ENCODE data around the gene UBALD1. TPM values are rescaled to one million over a fixed set of nuclear protein-coding genes. Genes with fewer than 3 reads are reported as not detected.
A peak's percentile ranks its signal among the peaks of the same experiment; 100 is the strongest.

Gene UBALD1
- total and polyA plus RNA-seq, 10 donors: 10.0 to 33.6 (median 17.6) TPM

DNA sequence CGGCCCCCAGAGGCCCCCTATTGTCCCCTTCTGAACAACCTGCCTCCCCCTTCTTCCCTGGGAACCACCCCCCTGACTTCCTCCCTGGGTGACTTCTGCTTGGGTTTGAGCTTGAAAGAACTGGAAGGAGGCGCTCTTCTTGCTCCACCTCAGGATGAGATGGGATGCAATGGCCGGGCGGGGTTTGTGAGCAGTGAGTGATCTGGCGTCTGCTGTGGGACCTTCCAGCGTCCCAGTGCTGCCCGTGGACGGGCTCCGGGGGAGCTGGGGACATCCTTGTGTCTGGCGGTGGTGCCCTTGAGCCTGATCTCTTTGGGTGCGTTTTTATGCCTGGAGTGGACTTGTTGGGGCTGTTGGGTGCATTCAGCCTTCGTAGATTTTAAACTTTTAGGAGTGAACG is 21.5 kb upstream of the UBALD1 start:
- Histone ChIP-seq H3K4me3 (no peak overlapping the region), H3K36me3 (peaks cover 0 to 75% (median 9%) of the 10 kb centered on the region in 6 donors), H3K27me3 (replicated peaks in 1 of 7) (no peaks in the 10 kb centered on the region), H3K4me1 (peaks cover 4 to 98% (median 45%) of the 10 kb centered on the region in 6 donors), H3K9me3 (peaks cover 0 to 8% (median 5%) of the 10 kb centered on the region in 8 donors), H3K27ac (peak overlapping the region in 4 of 8 donors; percentile 22 to 57 (median 48))
- TF ChIP-seq, protein P1, sequence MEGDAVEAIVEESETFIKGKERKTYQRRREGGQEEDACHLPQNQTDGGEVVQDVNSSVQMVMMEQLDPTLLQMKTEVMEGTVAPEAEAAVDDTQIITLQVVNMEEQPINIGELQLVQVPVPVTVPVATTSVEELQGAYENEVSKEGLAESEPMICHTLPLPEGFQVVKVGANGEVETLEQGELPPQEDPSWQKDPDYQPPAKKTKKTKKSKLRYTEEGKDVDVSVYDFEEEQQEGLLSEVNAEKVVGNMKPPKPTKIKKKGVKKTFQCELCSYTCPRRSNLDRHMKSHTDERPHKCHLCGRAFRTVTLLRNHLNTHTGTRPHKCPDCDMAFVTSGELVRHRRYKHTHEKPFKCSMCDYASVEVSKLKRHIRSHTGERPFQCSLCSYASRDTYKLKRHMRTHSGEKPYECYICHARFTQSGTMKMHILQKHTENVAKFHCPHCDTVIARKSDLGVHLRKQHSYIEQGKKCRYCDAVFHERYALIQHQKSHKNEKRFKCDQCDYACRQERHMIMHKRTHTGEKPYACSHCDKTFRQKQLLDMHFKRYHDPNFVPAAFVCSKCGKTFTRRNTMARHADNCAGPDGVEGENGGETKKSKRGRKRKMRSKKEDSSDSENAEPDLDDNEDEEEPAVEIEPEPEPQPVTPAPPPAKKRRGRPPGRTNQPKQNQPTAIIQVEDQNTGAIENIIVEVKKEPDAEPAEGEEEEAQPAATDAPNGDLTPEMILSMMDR (IDR thresholded peaks at IDR 0.05 in 8 of 11, conservative IDR thresholded peaks at IDR 0.05 in 3 of 11): no peak
- TF ChIP-seq POLR2AphosphoS5 (IDR thresholded peaks at IDR 0.05) (peak in 1 of 3 donors; percentile 47), POLR2A (IDR thresholded peaks at IDR 0.05) (no peak)
- DNase-seq: no peak
- intact Hi-C loops (cut with DNase I; ENCODE audit: low total_unique reads): no loop called here
- WGBS, 5 donors: 77 to 88% (median 85%) methylated on average over 13 of the region's 13 CpGs

DNA sequence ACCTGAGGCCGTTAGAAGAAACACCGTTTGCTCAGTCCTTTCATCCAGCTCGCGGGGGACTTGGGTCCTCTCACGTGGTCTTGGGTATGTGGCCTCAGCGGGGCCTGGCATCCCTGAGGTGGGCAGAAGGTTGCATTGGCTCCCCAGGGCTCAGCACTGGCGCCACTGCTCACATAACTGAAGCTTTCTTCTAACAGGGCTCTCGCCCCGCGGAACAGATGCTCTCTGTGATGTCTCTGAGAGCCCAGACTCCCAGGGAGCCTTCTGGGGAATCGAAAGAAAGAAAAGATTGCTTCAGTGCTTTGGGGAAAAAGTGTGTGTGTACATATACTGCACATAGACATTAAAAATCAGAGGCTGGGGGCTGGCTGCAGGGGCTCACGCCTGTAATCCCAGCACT is 20.1 kb upstream of the UBALD1 start:
- intact Hi-C loops (cut with DNase I; ENCODE audit: low total_unique reads): no loop called here
- Histone ChIP-seq H3K4me1 (peaks cover 0 to 98% (median 37%) of the 10 kb centered on the region in 6 donors), H3K36me3 (peaks cover 0 to 62% (median 9%) of the 10 kb centered on the region in 6 donors), H3K4me3 (no peak overlapping the region), H3K27ac (peak overlapping the region in 4 of 8 donors; percentile 29 to 69 (median 56)), H3K27me3 (replicated peaks in 1 of 7) (no peaks in the 10 kb centered on the region), H3K9me3 (peaks cover 0 to 13% (median 6%) of the 10 kb centered on the region in 8 donors)
- TF ChIP-seq POLR2AphosphoS5 (IDR thresholded peaks at IDR 0.05): no peak
- TF ChIP-seq, protein P1 (IDR thresholded peaks at IDR 0.05 in 8 of 11, conservative IDR thresholded peaks at IDR 0.05 in 3 of 11): no peak
- no peak for TF ChIP-seq POLR2A (IDR thresholded peaks at IDR 0.05)
- DNase-seq: no peak
- WGBS, 5 donors: 91 to 93% (median 92%) methylated on average over 12 of the region's 12 CpGs

DNA sequence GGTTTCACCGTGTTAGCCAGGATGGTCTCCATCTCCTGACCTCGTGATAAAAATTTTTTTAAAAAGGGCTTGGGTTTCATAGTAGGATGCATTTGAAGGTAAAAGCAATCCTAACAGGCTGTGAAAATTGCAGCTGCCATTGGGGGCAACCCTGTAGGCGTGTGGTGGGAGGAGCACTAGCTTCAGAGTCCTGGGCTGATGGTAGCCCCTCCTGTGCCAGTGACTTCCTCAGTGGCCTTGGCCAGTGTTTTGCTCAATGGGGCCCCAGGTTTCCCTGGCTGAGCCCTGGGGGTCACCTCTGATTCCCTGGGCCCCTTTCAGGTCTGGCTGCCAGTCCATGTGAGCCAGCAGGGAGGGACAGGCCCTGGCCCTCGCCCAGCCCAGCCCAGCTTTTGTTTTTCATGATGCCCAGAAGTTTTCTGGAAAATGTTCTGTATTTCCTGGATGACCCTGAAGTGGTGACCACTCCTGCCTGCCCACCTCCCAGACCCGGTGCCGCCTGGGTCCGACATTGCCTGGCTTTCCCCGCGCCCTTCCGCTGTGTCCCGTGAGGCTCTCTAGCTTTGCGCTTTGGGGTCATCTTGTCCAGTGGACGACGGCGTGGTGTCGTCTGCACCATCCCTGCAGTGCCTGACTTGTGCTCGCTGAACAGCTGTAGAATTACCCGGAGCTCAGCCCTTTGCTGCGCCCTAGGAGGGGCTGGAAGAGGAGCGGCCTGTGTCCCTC is 19.4 kb upstream of the UBALD1 start:
- Histone ChIP-seq H3K27me3 (replicated peaks in 1 of 7) (no peaks in the 10 kb centered on the region), H3K4me3 (no peak overlapping the region), H3K27ac (peak overlapping the region in 5 of 8 donors; percentile 29 to 69 (median 56)), H3K9me3 (peaks cover 0 to 13% (median 6%) of the 10 kb centered on the region in 8 donors), H3K36me3 (peaks cover 0 to 60% (median 9%) of the 10 kb centered on the region in 6 donors), H3K4me1 (peaks cover 0 to 98% (median 33%) of the 10 kb centered on the region in 6 donors)
- intact Hi-C loops (cut with DNase I; ENCODE audit: low total_unique reads): no loop called here
- TF ChIP-seq, protein P1 (IDR thresholded peaks at IDR 0.05 in 8 of 11, conservative IDR thresholded peaks at IDR 0.05 in 3 of 11): no peak
- TF ChIP-seq POLR2A (IDR thresholded peaks at IDR 0.05): no peak
- TF ChIP-seq POLR2AphosphoS5 (IDR thresholded peaks at IDR 0.05): peak in 2 of 3 donors; percentile 39 to 58
- no peak for DNase-seq
- WGBS, 5 donors: 83 to 91% (median 89%) methylated on average over 20 of the region's 20 CpGs

DNA sequence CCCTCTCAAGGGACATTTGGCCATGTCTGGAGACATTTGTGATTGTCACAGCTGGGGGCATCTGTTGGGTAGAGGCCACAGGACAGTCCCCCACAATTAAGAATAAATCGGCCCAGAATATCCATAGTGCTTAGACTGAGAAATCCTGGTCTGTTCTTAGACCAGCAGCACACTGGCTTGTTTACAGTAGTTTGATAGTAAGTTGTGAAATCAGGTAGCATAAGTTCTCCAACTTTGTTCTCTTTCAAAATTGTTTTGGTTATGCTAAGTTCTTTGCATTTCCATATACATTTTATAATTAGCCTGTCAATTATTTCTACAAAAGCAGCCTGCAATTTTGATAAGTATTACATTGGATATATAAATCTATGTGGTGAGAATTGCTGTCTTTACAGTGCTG is 16.8 kb upstream of the UBALD1 start:
- peaks cover 9 to 98% (median 48%) of the 10 kb centered on the region in 6 donors for H3K4me1 ChIP-seq

More for the DNA sequence above, 16.8 kb upstream of the UBALD1 start:
- H3K36me3 ChIP-seq: peaks cover 0 to 50% (median 9%) of the 10 kb centered on the region in 6 donors
- DNase-seq: no peak
- TF ChIP-seq POLR2A (IDR thresholded peaks at IDR 0.05) (no peak), POLR2AphosphoS5 (IDR thresholded peaks at IDR 0.05) (no peak)
- TF ChIP-seq, protein P1 (IDR thresholded peaks at IDR 0.05 in 8 of 11, conservative IDR thresholded peaks at IDR 0.05 in 3 of 11): no peak
- H3K27me3 ChIP-seq (replicated peaks in 1 of 7): no peaks in the 10 kb centered on the region
- intact Hi-C loops (cut with DNase I; ENCODE audit: low total_unique reads): no loop called here
- H3K27ac ChIP-seq: peak overlapping the region in 6 of 8 donors; percentile 6 to 100 (median 56)
- H3K4me3 ChIP-seq: no peak overlapping the region
- 95 to 100% (median 100%) methylated on average over 1 of the region's 1 CpG for WGBS, 5 donors
- H3K9me3 ChIP-seq: peaks cover 0 to 13% (median 6%) of the 10 kb centered on the region in 8 donors
